Keratinocyte (primary cell): ENCODE data around the gene MKLN1. TPM values are rescaled to one million over a fixed set of nuclear protein-coding genes. Genes with fewer than 3 reads are reported as not detected.

Experiments used
- DNase-seq: peaks from one replicate; pipeline ENCODE4 v3.0.0-alpha.2; 2011; ENCODE audit warnings: low read depth, missing footprints, low spot score
- FAIRE-seq: peaks from 2 replicates; lab custom pipeline; 2011; peaks lifted over from hg19 to GRCh38; lab: Jason Lieb, UNC
- H2AFZ ChIP-seq: 2 replicates; pipeline ENCODE4 v1.6.0; 2012; ENCODE audit warnings: low read length, control low read depth, inconsistent platforms; ENCODE audit not compliant: control insufficient read depth
- H3K27ac ChIP-seq: 2 replicates; pipeline ENCODE4 v1.5.1; 2011; ENCODE audit warnings: low read length; ENCODE audit not compliant: control insufficient read depth, insufficient read depth
- H3K27me3 ChIP-seq: 3 replicates; pipeline ENCODE4 v1.6.0; 2011; ENCODE audit warnings: low read length; ENCODE audit not compliant: control insufficient read depth, insufficient read depth; ENCODE audit errors: extremely low read depth
- H3K36me3 ChIP-seq, 2 experiments: 2 replicates in 1 of 2; 3 replicates in 1 of 2; pipeline ENCODE4 v1.5.1; 2011; ENCODE audit warnings: low read length in 2 of 2, mild to moderate bottlenecking in 1 of 2; ENCODE audit not compliant: control insufficient read depth in 2 of 2, insufficient read depth in 2 of 2; ENCODE audit errors: extremely low read depth in 1 of 2
- H3K4me1 ChIP-seq: 3 replicates; pipeline ENCODE4 v1.5.1; 2011; ENCODE audit warnings: low read length; ENCODE audit not compliant: control insufficient read depth, insufficient read depth; ENCODE audit errors: extremely low read depth
- H3K4me2 ChIP-seq: 3 replicates; pipeline ENCODE4 v1.6.0; 2011; ENCODE audit warnings: low read depth, low read length; ENCODE audit not compliant: control insufficient read depth, insufficient read depth; ENCODE audit errors: extremely low read depth
- H3K4me3 ChIP-seq, 3 experiments: fragments of 200-600 bp in 1 of 3; sonication (generic) in 1 of 3; 2 replicates in 2 of 3; 3 replicates in 1 of 3; pipeline ENCODE4 v1.5.1; 2011 to 2016; ENCODE audit warnings: low read length in 3 of 3, mild to moderate bottlenecking in 3 of 3, control low read depth in 2 of 3, inconsistent platforms in 1 of 3, low read depth in 1 of 3, mixed read lengths in 1 of 3, mixed run types in 1 of 3, moderate library complexity in 1 of 3; ENCODE audit not compliant: control insufficient read depth in 2 of 3, insufficient read depth in 2 of 3; ENCODE audit errors: extremely low read depth in 1 of 3
- H3K79me2 ChIP-seq: 2 replicates; pipeline ENCODE4 v1.6.0; 2012; ENCODE audit warnings: low read length; ENCODE audit not compliant: control insufficient read depth, insufficient read depth
- H3K9ac ChIP-seq: 3 replicates; pipeline ENCODE4 v1.6.0; 2011; ENCODE audit warnings: low read length; ENCODE audit not compliant: control insufficient read depth, insufficient read depth; ENCODE audit errors: extremely low read depth
- H3K9me1 ChIP-seq: 3 replicates; pipeline ENCODE4 v1.6.0; 2011; ENCODE audit warnings: low read length; ENCODE audit not compliant: control insufficient read depth, insufficient read depth; ENCODE audit errors: extremely low read depth
- H3K9me3 ChIP-seq: 2 replicates; pipeline ENCODE4 v1.5.1; 2012; ENCODE audit warnings: low read depth, low read length; ENCODE audit not compliant: control insufficient read depth
- H4K20me1 ChIP-seq: 3 replicates; pipeline ENCODE4 v1.6.0; 2011; ENCODE audit warnings: low read length; ENCODE audit not compliant: control insufficient read depth, insufficient read depth; ENCODE audit errors: extremely low read depth
- EZH2 ChIP-seq: IDR thresholded peaks from one replicate; pipeline ENCODE4 v1.6.1; 2012; ENCODE audit warnings: inconsistent platforms, mild to moderate bottlenecking, low read length, moderate library complexity
- dilution Hi-C: fragments of 300-500 bp; cut with MboI; formaldehyde crosslinking; loops from one replicate; pipeline ENCODE4 v1.7.0; 2020; ENCODE audit warnings: low sequenced_read_pairs; ENCODE audit not compliant: extremely low pct_ligation_motif_present
- polyA plus RNA-seq, 5 experiments: library from polyadenylated mRNA; depleted of rRNA in 3 of 5; stranded (reverse) in 3 of 5; stranded (forward) in 1 of 5; unstranded in 1 of 5; fragments of >200 nt; gene quantifications; 1 replicate in 1 of 5; 2 replicates in 3 of 5; 3 replicates in 1 of 5; pipeline versions ENCODE4 v1.2.1 to v1.2.3, GENCODE V29; 2011 to 2012; ENCODE audit warnings: missing spikeins in 2 of 5, low read depth in 1 of 5, low replicate concordance in 1 of 5
- TF ChIP-seq, protein P1 (sequence below), 3 experiments: IDR thresholded peaks in 1 of 3; conservative IDR thresholded peaks in 1 of 3; optimal IDR thresholded peaks in 1 of 3; 2 replicates in 2 of 3; 3 replicates in 1 of 3; pipeline versions ENCODE3 to v1.5.1; 2011; ENCODE audit warnings: low read length in 3 of 3, mild to moderate bottlenecking in 3 of 3, moderate library complexity in 2 of 3, control low read depth in 1 of 3, inconsistent platforms in 1 of 3; ENCODE audit not compliant: insufficient read depth in 2 of 3; ENCODE audit errors: extremely low read depth in 1 of 3

MKLN1 gene
- polyA plus RNA-seq, 1 donor (not counting 4 experiments of a cell fraction or from before 2014, with no cell fraction given), result 43.8 TPM

DNA sequence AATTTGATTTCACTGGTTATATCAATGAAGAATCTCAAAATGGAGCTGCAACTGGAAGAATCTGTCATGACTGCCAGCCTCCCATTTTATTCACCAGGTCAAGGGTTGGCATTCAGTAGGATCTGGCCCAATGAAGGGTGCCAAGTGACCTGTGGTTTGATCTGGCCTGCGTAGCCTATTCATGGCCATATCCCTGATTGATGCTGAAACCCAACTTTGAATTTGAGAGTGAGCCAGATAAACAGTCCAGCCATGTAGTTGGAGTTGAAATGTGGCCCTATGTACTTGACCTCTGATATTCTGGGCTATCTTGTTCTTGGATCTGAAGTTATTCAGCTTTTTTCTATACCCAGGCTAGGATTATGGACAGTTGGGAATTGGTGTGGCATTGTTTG is 1.5 kb downstream of the MKLN1 start:
- H3K4me2 ChIP-seq, result peak overlapping the region; percentile 99
- H3K9me1 ChIP-seq, result no peaks in the 10 kb centered on the region
- no peak for DNase-seq
- peak overlapping the region; percentile 84 to 99 (median 86) for H3K4me3 ChIP-seq
- peak overlapping the region; percentile 99 for H3K9ac ChIP-seq
- H3K79me2 ChIP-seq, result peaks cover 62% of the 10 kb centered on the region
- H3K4me1 ChIP-seq, result peaks cover 24% of the 10 kb centered on the region
- no peak overlapping the region for H2AFZ ChIP-seq
- no peaks in the 10 kb centered on the region for H3K9me3 ChIP-seq
- TF ChIP-seq, protein P1, sequence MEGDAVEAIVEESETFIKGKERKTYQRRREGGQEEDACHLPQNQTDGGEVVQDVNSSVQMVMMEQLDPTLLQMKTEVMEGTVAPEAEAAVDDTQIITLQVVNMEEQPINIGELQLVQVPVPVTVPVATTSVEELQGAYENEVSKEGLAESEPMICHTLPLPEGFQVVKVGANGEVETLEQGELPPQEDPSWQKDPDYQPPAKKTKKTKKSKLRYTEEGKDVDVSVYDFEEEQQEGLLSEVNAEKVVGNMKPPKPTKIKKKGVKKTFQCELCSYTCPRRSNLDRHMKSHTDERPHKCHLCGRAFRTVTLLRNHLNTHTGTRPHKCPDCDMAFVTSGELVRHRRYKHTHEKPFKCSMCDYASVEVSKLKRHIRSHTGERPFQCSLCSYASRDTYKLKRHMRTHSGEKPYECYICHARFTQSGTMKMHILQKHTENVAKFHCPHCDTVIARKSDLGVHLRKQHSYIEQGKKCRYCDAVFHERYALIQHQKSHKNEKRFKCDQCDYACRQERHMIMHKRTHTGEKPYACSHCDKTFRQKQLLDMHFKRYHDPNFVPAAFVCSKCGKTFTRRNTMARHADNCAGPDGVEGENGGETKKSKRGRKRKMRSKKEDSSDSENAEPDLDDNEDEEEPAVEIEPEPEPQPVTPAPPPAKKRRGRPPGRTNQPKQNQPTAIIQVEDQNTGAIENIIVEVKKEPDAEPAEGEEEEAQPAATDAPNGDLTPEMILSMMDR (optimal IDR thresholded peaks at IDR 0.05 in 1 of 3, IDR thresholded peaks at IDR 0.05 in 1 of 3, conservative IDR thresholded peaks at IDR 0.05 in 1 of 3; ENCODE audit: extremely low read depth in 1 of 3, insufficient read depth in 2 of 3, low read length in 3 of 3), result no peak
- H3K27ac ChIP-seq, result peak overlapping the region; percentile 83
- H3K36me3 ChIP-seq, result peaks cover 0 to 3% of the 10 kb centered on the region in 2 experiments
- FAIRE-seq, result no peak
- dilution Hi-C loops, result no loop called here
- no peaks in the 10 kb centered on the region for H3K27me3 ChIP-seq
- H4K20me1 ChIP-seq, result no peaks in the 10 kb centered on the region

DNA sequence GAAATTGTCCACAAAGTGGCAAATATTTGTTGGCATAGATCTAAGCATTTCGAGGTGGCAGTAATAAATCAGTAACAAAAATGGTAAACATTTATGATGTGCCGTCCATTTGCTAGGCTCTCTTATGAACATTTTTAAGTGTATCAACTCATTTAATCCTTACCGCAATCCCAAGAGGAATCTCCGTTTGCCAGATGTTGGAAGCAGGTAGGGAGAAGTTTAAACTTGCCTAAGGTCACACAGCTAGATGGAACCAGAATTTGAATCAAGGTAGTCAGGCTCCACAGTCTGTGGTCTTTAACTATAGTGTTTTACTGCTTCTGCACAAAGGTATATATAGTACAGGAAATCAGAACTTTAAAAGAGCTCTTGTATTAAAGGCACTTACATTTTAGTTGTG is 2.6 kb downstream of the MKLN1 start:
- peaks cover 0 to 3% of the 10 kb centered on the region in 2 experiments for H3K36me3 ChIP-seq
- no peaks in the 10 kb centered on the region for H4K20me1 ChIP-seq
- no peaks in the 10 kb centered on the region for H3K27me3 ChIP-seq
- peaks cover 72% of the 10 kb centered on the region for H3K79me2 ChIP-seq
- no peaks in the 10 kb centered on the region for H3K9me3 ChIP-seq
- DNase-seq (no peak), FAIRE-seq (peak; percentile 73)
- H3K27ac ChIP-seq, result peak overlapping the region; percentile 39
- H3K4me3 ChIP-seq, result peak overlapping the region in 2 of 3 experiments; percentile 84 to 86
- peaks cover 24% of the 10 kb centered on the region for H3K4me1 ChIP-seq
- no peaks in the 10 kb centered on the region for H3K9me1 ChIP-seq
- TF ChIP-seq EZH2, result no peak
- TF ChIP-seq, protein P1 (optimal IDR thresholded peaks at IDR 0.05 in 1 of 3, IDR thresholded peaks at IDR 0.05 in 1 of 3, conservative IDR thresholded peaks at IDR 0.05 in 1 of 3; ENCODE audit: extremely low read depth in 1 of 3, insufficient read depth in 2 of 3, low read length in 3 of 3), result no peak
- dilution Hi-C loops, result no loop called here
- peak overlapping the region; percentile 19 for H3K9ac ChIP-seq
- peak overlapping the region; percentile 99 for H3K4me2 ChIP-seq
- no peak overlapping the region for H2AFZ ChIP-seq
